ENCODE measurements around the gene NAA80.

Gene NAA80

DNA sequence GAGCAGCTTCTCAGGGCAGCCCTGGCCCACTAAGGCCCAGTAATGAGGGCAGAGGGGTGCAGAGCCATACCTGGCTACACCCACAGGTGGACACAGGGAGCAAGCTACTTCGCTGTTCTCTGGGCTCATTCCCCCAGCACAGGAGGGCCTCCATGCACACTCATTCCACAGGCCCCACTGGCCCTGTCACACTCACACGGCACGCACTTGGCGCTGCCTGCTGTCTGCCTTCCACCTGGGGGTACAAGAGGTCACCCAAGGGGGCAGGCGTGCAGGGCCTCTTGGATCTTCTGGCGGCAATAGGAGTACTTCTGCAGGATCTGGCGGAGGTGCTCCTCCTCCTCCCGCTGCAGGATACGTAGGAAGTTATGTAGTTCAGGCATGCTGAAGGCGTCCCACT is 31.1 kb upstream of the NAA80 start:
- ChIA-PET CTCF (no interaction called here), POLR2A (ENCODE audit: low non-redundant PET) (no interaction called here)
- no peak for DNase-seq (ENCODE audit: low spot score)
- H3K27ac ChIP-seq, result peak overlapping the region; percentile 88
- TF ChIP-seq, protein P1, sequence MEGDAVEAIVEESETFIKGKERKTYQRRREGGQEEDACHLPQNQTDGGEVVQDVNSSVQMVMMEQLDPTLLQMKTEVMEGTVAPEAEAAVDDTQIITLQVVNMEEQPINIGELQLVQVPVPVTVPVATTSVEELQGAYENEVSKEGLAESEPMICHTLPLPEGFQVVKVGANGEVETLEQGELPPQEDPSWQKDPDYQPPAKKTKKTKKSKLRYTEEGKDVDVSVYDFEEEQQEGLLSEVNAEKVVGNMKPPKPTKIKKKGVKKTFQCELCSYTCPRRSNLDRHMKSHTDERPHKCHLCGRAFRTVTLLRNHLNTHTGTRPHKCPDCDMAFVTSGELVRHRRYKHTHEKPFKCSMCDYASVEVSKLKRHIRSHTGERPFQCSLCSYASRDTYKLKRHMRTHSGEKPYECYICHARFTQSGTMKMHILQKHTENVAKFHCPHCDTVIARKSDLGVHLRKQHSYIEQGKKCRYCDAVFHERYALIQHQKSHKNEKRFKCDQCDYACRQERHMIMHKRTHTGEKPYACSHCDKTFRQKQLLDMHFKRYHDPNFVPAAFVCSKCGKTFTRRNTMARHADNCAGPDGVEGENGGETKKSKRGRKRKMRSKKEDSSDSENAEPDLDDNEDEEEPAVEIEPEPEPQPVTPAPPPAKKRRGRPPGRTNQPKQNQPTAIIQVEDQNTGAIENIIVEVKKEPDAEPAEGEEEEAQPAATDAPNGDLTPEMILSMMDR (conservative IDR thresholded peaks at IDR 0.05; ENCODE audit: low read depth), result no peak

DNA sequence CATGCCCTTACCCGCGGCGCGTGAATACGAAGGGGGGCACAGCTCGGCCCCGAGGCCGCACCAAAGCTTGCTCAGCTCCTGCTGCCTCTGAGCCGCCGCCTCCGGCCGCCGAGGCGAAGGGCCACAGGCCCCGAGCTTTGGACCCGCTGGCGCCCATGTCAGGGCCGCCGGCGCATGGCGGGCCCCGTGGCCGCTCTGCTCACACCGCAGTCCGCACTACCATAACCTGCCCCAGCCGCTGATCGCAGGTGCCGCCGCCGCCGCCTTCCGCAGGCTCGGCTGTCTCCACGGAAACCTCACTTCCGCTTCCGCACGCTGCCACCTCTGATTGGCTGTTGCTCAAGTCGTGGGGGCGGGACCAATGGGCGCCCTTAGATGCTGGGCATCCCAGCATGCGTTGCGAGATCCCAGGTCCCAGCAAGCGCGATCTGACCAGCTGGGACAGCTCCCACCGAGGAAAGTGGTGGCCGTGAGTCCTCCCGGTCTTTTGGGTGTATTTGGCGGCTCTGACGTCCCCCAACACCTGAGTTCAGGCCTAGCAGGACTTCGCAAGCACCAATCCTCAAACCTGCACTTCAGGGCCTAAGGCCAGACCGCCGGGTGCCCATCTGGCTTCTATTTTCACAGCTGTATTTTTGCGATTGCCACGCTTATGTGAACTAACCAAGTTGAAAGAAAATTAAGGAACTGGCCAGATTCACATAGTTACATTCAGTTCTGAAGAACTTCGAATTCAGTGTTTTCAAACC is 28.9 kb upstream of the NAA80 start, which contains the start of gene TUSC2:
TSS of gene TUSC2 (minus strand) at position 281 of the 749 bp plus-strand sequence. CDS start at position 157, 124 bp downstream.
- CTCF ChIA-PET, result no interaction called here
- POLR2A ChIA-PET (ENCODE audit: low non-redundant PET), result interaction anchor here (0.6 to 0.8 kb wide), 3 partner anchors 45 to 77 kb away, joined by 3 read pairs; no protein-coding TSS in a partner anchor
- TF ChIP-seq, protein P1 (conservative IDR thresholded peaks at IDR 0.05; ENCODE audit: low read depth), result no peak
- peak; percentile 94 for DNase-seq (ENCODE audit: low spot score)
- H3K27ac ChIP-seq, result peak within 1 kb of the TSS; percentile 88

DNA sequence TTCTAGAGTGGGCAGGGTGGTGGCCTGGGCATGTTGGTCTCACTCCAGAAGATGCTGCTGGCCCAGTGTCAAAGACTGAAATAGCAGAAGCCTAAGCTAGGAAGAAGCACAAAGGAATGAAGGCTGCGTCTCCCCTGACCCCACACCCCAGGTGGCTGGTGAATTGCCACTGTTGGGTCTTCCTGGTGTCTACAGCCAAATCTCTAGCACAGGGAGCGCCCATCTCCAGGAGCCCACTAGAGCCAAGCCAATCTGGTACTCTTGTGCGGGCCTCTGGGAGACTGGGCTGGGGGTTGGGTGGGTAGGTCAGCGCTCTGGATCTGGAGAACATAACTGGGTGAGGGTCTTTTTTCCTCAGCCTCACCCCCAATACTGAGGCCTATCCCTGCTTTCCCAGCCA is 27.9 kb upstream of the NAA80 start:
- TF ChIP-seq, protein P1 (conservative IDR thresholded peaks at IDR 0.05; ENCODE audit: low read depth), result no peak
- CTCF ChIA-PET, result no interaction called here
- POLR2A ChIA-PET (ENCODE audit: low non-redundant PET), result no interaction called here
- no peak for DNase-seq (ENCODE audit: low spot score)
- peak overlapping the region; percentile 88 for H3K27ac ChIP-seq

DNA sequence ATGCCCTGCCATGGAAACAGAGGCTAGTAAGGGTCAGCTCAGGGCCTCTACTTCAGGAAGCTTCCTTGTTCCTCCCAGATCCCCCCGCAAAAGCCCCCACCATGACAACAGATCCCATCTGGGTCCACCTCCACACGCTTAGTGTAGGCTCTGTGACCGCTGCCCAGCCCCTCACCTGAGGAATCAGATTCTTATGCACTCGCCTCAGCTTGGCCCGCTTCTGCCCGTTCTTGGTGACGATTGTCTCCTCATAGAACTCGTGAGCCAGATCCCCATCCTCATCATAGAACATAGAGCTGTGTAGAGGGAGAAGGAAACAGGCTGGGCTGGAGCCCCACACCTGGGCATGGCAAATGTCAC is 27.0 kb upstream of the NAA80 start:
- ChIA-PET CTCF (no interaction called here), POLR2A (ENCODE audit: low non-redundant PET) (interaction anchor here (0.6 kb wide), 1 partner anchor 32 kb away, joined by 3 read pairs; no protein-coding TSS in a partner anchor)
- no peak for DNase-seq (ENCODE audit: low spot score)
- H3K27ac ChIP-seq, result peak overlapping the region; percentile 88
- TF ChIP-seq, protein P1 (conservative IDR thresholded peaks at IDR 0.05; ENCODE audit: low read depth), result no peak

DNA sequence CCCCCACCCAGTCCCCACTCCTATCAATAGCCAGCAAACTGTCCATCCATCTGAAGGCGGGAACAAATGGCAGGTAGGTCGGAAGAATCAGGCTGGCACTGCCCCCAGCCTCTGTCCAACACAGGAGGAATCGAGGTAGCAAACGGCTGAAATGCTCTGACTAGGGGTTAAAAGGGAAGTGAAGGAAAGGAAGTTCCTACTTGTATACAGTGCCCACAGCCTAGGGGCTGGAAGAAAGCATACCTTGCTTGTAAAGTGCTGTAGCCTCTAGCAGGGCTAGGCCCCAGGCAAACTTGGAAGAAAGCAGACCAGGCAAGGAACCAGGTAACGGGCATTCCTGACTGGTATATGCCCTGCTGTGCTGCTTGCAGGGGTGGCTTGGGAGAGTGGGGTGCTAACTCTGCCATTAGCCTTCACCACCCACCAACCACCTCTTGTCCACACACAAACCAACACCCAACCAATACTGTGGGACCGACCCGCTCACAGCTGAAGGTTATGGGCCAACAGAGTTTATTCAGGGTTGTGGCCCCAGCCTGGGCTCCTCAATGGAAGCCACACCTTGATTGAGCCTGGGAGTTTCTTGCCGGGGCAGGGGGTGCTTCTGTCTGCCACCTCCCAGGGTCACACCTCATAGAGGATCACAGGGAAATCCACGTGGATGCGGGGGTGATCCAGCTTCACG is 26.4 kb upstream of the NAA80 start:
- no peak for DNase-seq (ENCODE audit: low spot score)
- TF ChIP-seq, protein P1 (conservative IDR thresholded peaks at IDR 0.05; ENCODE audit: low read depth), result no peak
- POLR2A ChIA-PET (ENCODE audit: low non-redundant PET), result interaction anchor here (0.6 kb wide), 1 partner anchor 32 kb away, joined by 3 read pairs; no protein-coding TSS in a partner anchor
- CTCF ChIA-PET, result no interaction called here
- peak overlapping the region; percentile 88 for H3K27ac ChIP-seq

DNA sequence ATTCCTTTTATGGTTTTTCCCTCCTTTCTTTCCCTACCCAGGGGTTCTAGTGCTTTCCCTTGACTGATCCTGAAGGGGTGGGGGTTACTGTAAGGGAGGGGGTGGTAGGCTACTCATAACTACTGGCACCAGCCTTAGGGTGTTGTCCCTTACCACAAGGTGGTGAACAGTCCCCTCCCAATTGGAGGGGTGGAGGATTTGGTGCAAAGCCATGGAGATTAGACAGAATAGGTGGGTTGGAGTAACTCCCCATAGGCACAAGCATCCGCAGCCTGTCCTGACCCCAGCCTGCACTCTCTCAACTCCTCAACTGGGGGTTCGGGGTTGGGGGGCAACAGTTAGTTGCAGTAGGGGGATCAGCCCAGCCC is 25.9 kb upstream of the NAA80 start:
- CTCF ChIA-PET, result interaction anchor here (0.6 to 0.7 kb wide), 3 partner anchors 25 to 595 kb away, joined by 3 to 6 read pairs (median 3); partner anchors contain the start of gene NPRL2
- TF ChIP-seq, protein P1 (conservative IDR thresholded peaks at IDR 0.05; ENCODE audit: low read depth), result no peak
- H3K27ac ChIP-seq, result peak overlapping the region; percentile 88
- no peak for DNase-seq (ENCODE audit: low spot score)
- POLR2A ChIA-PET (ENCODE audit: low non-redundant PET), result no interaction called here

Measured in RWPE1 (cell line).